PC-9 (cell line): ENCODE measurements around the gene FXYD3. TPM values are rescaled to one million over a fixed set of nuclear protein-coding genes. Genes with fewer than 3 reads are reported as not detected.

Experiments used
- BruUV-seq: library from RNA; stranded (reverse); fragments of 400-500 nt; replicated peaks from 2 replicates; lab custom pipeline; 2021; lab: Mats Ljungman, UMichigan
- CTCF ChIA-PET: fragments of 300-600 bp; sonication (Branson Sonifier 250); formaldehyde crosslinking; loops from one replicate; lab custom pipeline; 2022; ENCODE audit warnings: antibody characterized with exemption; lab: Charles Lee
- POLR2A ChIA-PET: fragments of 300-600 bp; sonication (Branson Sonifier 250); formaldehyde crosslinking; loops from one replicate; lab custom pipeline; 2022; ENCODE audit warnings: antibody characterized with exemption; ENCODE audit not compliant: unreplicated experiment; lab: Charles Lee
- DNase-seq, 2 experiments: peaks; one replicate each; pipeline versions ENCODE4 v3.0.0 to v3.0.0-alpha.2; 2015 to 2022; ENCODE audit warnings: mixed read lengths in 1 of 2
- H2AFZ ChIP-seq: fragments of 200-600 bp; sonication (generic); 2 replicates; pipeline ENCODE4 v1.8.1; 2017; ENCODE audit warnings: antibody characterized with exemption
- H3F3A ChIP-seq: fragments of 200-600 bp; sonication (generic); 2 replicates; pipeline ENCODE4 v1.8.1; 2017; ENCODE audit warnings: antibody characterized with exemption, mild to moderate bottlenecking, low read depth; ENCODE audit not compliant: insufficient read depth
- H3K27ac ChIP-seq: fragments of 200-600 bp; sonication (generic); 2 replicates; pipeline ENCODE4 v1.6.1; 2016; ENCODE audit warnings: mixed run types
- H3K27me3 ChIP-seq: fragments of 200-600 bp; sonication (generic); 2 replicates; pipeline ENCODE4 v1.6.1; 2016; ENCODE audit warnings: low read depth, mixed run types; ENCODE audit not compliant: insufficient read depth
- H3K36me3 ChIP-seq: fragments of 200-600 bp; sonication (generic); 2 replicates; pipeline ENCODE4 v1.6.1; 2016; ENCODE audit warnings: low read depth, mixed run types
- H3K4me1 ChIP-seq: fragments of 200-600 bp; sonication (generic); replicated peaks from 2 replicates; pipeline ENCODE4 v1.6.1; 2016; ENCODE audit warnings: mixed run types; ENCODE audit not compliant: insufficient read depth
- H3K4me2 ChIP-seq: fragments of 200-600 bp; sonication (generic); 2 replicates; pipeline ENCODE4 v1.6.1; 2017; ENCODE audit warnings: mixed run types
- H3K4me3 ChIP-seq: fragments of 200-600 bp; sonication (generic); 2 replicates; pipeline ENCODE4 v1.6.1; 2016; ENCODE audit warnings: mixed run types
- H3K79me2 ChIP-seq: fragments of 200-600 bp; sonication (generic); 2 replicates; pipeline ENCODE4 v1.6.1; 2017; ENCODE audit warnings: low read depth, mixed run types
- H3K9me2 ChIP-seq: fragments of 200-600 bp; sonication (generic); 2 replicates; pipeline ENCODE4 v1.8.1; 2017; ENCODE audit warnings: mild to moderate bottlenecking; ENCODE audit not compliant: insufficient read depth
- H3K9me3 ChIP-seq: fragments of 200-600 bp; sonication (generic); 2 replicates; pipeline ENCODE4 v1.8.1; 2016; ENCODE audit warnings: low read depth; ENCODE audit not compliant: insufficient read depth
- H4K20me1 ChIP-seq: fragments of 200-600 bp; sonication (generic); 2 replicates; pipeline ENCODE4 v1.8.1; 2017; ENCODE audit not compliant: insufficient read depth
- EZH2 ChIP-seq: fragments of 200-600 bp; sonication (generic); IDR thresholded peaks from 2 replicates; pipeline ENCODE4 v1.8.0; 2017; ENCODE audit warnings: antibody characterized with exemption, low read depth
- intact Hi-C: fragments of 100-400 bp; cut with micrococcal nuclease; formaldehyde crosslinking; loops from one replicate; pipeline ENCODE4 v1.10.0; 2022; ENCODE audit not compliant: unreplicated experiment
- total RNA-seq: library from RNA; stranded (reverse); gene quantifications from 2 replicates; pipeline ENCODE4 v1.2.3, GENCODE V29; 2021
- TF ChIP-seq, protein P1 (sequence below): fragments of 200-600 bp; sonication (generic); conservative IDR thresholded peaks from 2 replicates; pipeline ENCODE4 v1.6.1; 2017; ENCODE audit warnings: mixed run types, antibody characterized with exemption, mild to moderate bottlenecking, moderate library complexity

FXYD3 gene
- total RNA-seq, 1 experiment from 2014 or later: 287 TPM

DNA sequence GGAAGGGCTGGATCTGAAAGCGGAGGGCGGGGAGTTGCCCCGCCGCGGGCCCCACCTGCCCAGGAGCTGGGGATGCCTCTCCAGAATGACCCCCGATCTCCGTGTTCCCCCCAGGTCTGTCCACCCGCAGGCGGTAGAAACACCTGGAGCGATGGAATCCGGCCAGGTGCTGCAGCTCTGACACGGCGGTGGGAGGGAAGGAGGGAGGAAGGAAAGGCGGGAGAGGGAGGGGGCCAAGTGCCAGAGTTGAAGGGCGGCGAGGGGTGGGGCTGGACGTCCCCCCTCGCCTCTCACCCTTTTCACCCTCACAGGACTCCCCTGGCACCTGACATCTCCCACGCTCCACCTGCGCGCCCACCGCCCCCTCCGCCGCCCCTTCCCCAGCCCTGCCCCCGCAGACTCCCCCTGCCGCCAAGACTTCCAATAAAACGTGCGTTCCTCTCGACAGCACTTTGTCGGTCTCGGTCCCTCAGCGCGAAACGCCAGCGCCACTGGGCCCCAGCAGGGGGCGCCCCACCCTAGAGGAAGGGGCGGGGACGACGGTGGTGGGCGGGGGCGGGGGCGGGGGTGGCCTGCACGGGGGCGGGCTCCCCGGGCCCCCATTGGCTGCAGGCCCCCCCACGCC lies 27.1 kb downstream of the FXYD3 start:
- Histone ChIP-seq H3K79me2 (no peaks in the 10 kb centered on the region), H3K36me3 (no peaks in the 10 kb centered on the region), H3F3A (peaks cover 26% of the 10 kb centered on the region; the same call in 1 of the 2 replicates), H3K4me2 (peak overlapping the region; percentile 74), H3K4me1 (peaks cover 20% of the 10 kb centered on the region), H3K9me2 (no peaks in the 10 kb centered on the region), H2AFZ (no peak overlapping the region), H3K4me3 (peak overlapping the region; percentile 38; the same call in 1 of the 2 replicates), H3K9me3 (no peaks in the 10 kb centered on the region), H3K27me3 (no peaks in the 10 kb centered on the region), H3K27ac (no peak overlapping the region), H4K20me1 (no peaks in the 10 kb centered on the region)
- intact Hi-C loops: loop anchor here (2.0 to 10.0 kb wide), 4 partner anchors 74 to 212 kb away; partner anchors contain the start of genes FFAR3 and USF2
- POLR2A ChIA-PET: interaction anchor here (0.7 kb wide), 2 partner anchors 77 to 176 kb away, joined by 5 to 7 read pairs; no protein-coding TSS in a partner anchor
- CTCF ChIA-PET: interaction anchor here (0.6 to 2.2 kb wide), 11 partner anchors 11 to 421 kb away, joined by 3 to 23 read pairs (median 8); partner anchors contain the start of gene ATP4A
- no TSS peak for BruUV-seq
- TF ChIP-seq EZH2: no peak
- TF ChIP-seq, protein P1, sequence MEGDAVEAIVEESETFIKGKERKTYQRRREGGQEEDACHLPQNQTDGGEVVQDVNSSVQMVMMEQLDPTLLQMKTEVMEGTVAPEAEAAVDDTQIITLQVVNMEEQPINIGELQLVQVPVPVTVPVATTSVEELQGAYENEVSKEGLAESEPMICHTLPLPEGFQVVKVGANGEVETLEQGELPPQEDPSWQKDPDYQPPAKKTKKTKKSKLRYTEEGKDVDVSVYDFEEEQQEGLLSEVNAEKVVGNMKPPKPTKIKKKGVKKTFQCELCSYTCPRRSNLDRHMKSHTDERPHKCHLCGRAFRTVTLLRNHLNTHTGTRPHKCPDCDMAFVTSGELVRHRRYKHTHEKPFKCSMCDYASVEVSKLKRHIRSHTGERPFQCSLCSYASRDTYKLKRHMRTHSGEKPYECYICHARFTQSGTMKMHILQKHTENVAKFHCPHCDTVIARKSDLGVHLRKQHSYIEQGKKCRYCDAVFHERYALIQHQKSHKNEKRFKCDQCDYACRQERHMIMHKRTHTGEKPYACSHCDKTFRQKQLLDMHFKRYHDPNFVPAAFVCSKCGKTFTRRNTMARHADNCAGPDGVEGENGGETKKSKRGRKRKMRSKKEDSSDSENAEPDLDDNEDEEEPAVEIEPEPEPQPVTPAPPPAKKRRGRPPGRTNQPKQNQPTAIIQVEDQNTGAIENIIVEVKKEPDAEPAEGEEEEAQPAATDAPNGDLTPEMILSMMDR: peak; percentile 55
- DNase-seq: peak in 1 of 2 experiments; percentile 69

DNA sequence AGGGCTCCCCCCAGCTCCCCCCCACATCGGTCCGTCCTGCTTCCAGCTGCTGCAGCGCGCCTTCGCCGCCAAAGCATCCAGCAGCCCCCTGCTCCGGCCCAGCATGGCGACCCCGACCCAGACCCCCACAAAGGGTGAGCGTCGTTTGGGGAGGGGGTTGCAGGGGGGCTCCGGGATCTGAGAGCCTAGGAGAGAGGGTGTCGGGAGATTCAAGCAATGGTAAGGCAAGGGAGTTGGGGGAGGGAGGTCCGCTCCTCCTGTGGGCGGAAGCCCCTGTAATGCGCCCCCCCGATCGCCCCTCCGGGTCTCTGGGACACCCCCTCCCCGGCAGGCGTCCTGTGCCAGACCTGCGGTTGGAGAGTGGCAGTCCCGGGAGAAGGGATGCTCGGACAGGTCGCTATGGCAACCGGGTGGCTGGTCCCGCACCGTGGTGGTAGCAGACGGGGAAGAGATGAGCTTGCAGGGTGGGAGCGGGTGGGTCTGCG lies 27.6 kb downstream of the FXYD3 start, which contains the start of gene FXYD7:
Gene FXYD7 (plus strand): TSS at position 25 of the 485 bp plus-strand sequence. CDS start 79 bp downstream, at position 104.
- Histone ChIP-seq H3K36me3 (no peaks in the 10 kb centered on the region), H3K9me2 (no peaks in the 10 kb centered on the region), H3K9me3 (no peaks in the 10 kb centered on the region), H3K27ac (no peak within 1 kb of the TSS), H3K27me3 (no peaks in the 10 kb centered on the region), H3F3A (peaks cover 26% of the 10 kb centered on the region; the same call in 1 of the 2 replicates), H3K79me2 (no peaks in the 10 kb centered on the region), H3K4me2 (peak within 1 kb of the TSS; percentile 74), H4K20me1 (no peaks in the 10 kb centered on the region), H3K4me3 (peak within 1 kb of the TSS; percentile 38; the same call in 1 of the 2 replicates), H3K4me1 (peaks cover 20% of the 10 kb centered on the region), H2AFZ (no peak within 1 kb of the TSS)
- intact Hi-C loops: loop anchor here (2.0 to 10.0 kb wide), 4 partner anchors 74 to 212 kb away; partner anchors contain the start of genes FFAR3 and USF2
- DNase-seq: no peak
- no TSS peak for BruUV-seq
- POLR2A ChIA-PET: interaction anchor here (0.7 kb wide), 1 partner anchor 176 kb away, joined by 7 read pairs; no protein-coding TSS in a partner anchor
- TF ChIP-seq EZH2: no peak
- TF ChIP-seq, protein P1: no peak
- CTCF ChIA-PET: interaction anchor here (0.6 to 1.1 kb wide), 4 partner anchors 11 to 306 kb away, joined by 3 to 15 read pairs (median 6); no protein-coding TSS in a partner anchor

DNA sequence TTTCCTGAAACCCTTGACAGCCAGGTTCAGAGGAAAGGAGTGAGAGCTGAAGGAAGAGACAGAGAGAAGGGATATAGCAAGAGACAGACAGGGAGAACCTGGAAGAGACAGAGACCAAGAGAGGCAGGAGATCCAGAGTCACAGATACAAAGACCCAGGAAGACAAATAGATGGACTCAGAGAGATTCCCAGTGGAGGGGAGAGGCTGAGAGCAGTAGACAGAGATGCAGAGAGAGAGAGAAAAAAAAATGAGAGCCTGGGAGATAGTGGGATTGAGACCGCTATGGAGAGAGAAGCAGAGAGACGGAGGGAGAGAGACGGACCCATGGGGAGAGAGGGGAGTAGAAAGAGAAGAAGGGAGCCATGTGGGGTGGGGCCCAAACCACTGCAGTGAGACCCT lies 28.2 kb downstream of the FXYD3 start:
- no peak for TF ChIP-seq EZH2
- TF ChIP-seq, protein P1: no peak
- CTCF ChIA-PET: interaction anchor here (0.5 to 1.1 kb wide), 3 partner anchors 10 to 79 kb away, joined by 3 to 15 read pairs (median 4); no protein-coding TSS in a partner anchor
- intact Hi-C loops: loop anchor here (2.0 to 10.0 kb wide), 5 partner anchors 73 to 211 kb away; partner anchors contain the start of genes FFAR3, LSR and USF2

More for the DNA sequence above, 28.2 kb downstream of the FXYD3 start:
- no peak for DNase-seq
- H4K20me1 ChIP-seq: no peaks in the 10 kb centered on the region
- H3K79me2 ChIP-seq: no peaks in the 10 kb centered on the region
- H3K9me3 ChIP-seq: no peaks in the 10 kb centered on the region
- no peak overlapping the region for H3K4me3 ChIP-seq
- H3K36me3 ChIP-seq: no peaks in the 10 kb centered on the region
- BruUV-seq: no TSS peak
- peaks cover 26% of the 10 kb centered on the region; the same call in 1 of the 2 replicates for H3F3A ChIP-seq
- POLR2A ChIA-PET: no interaction called here
- H3K27ac ChIP-seq: no peak overlapping the region
- H2AFZ ChIP-seq: no peak overlapping the region
- peaks cover 20% of the 10 kb centered on the region for H3K4me1 ChIP-seq
- H3K27me3 ChIP-seq: no peaks in the 10 kb centered on the region
- H3K4me2 ChIP-seq: no peak overlapping the region
- H3K9me2 ChIP-seq: no peaks in the 10 kb centered on the region
